ENCODE data around the gene RPS6KB2.
"Not testable (repeated sequence)": the region's sequence is repeated elsewhere in the genome, so short reads cannot be mapped to it uniquely, and the experiment has no call there.

Gene RPS6KB2

GRCh38 chr11:67442504-67443404 lies 14.5 kb downstream of the RPS6KB2 start:
- DNase-seq (ENCODE audit: low read depth): no peak

GRCh38 chr11:67445515-67445914 lies 17.2 kb downstream of the RPS6KB2 start:
- no peak for DNase-seq (ENCODE audit: low read depth)

GRCh38 chr11:67448220-67448609 lies 19.9 kb downstream of the RPS6KB2 start:
- no peak for DNase-seq (ENCODE audit: low read depth)

- no peak for DNase-seq (ENCODE audit: low read depth)
Observed at GRCh38 chr11:67449116-67449844, 21.0 kb downstream of the RPS6KB2 start.

GRCh38 chr11:67450796-67451657 lies 22.7 kb downstream of the RPS6KB2 start:
- no peak for DNase-seq (ENCODE audit: low read depth)

- no peak for DNase-seq (ENCODE audit: low read depth)
Observed at GRCh38 chr11:67451658-67451976, 23.3 kb downstream of the RPS6KB2 start.

- no peak for DNase-seq (ENCODE audit: low read depth)
Observed at GRCh38 chr11:67452141-67452952, 24.1 kb downstream of the RPS6KB2 start, which contains the start of gene GPR152. TSS of gene GPR152 (minus strand) at chr11:67452729. CDS start at chr11:67452724, 5 bp downstream.

DNA sequence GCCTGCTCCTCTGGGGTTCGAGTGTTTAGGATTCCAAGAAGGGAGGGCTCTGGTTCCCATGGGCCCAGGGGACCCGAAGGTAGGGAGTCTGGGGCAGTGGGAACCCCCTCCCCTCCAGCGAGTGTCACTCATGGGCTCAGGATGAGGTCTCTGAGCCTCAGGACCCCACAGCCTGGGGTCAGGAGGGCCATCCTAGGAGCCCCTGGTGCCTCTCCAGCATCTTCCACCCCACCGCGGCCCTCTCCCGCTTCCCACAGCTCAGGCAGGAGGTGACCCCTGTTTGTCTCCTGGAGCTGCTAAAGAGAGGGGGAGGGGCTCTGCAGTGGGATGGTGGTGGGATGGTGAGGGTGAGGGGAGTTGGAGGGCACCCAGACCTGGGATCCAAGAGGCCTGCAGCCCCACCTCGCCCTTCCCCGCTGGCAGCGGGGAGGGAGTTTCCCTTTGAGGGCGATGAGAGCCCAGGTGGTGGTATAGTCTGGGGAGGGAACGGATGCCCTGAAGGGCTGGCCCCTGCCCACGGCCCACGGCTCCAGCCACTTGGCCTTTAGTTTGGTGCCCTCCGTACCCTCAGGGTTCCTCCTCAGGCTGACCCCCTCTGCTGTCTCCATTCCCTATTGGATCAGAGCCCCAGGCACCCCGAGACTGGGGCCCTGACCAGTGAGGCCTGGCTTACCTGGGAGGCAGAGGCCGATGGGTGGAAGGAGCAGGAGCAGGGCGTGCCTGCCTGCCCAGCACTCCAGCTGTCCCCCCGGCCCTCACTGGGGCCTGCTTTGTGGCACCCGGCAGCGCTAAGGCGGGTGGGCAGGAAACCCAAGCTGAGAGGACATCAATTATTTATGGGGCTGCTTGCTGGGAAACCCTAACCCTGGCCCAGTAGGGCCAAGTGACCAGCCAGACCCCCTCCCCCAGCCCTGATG lies 25.8 kb downstream of the RPS6KB2 start:
- no peak for DNase-seq (ENCODE audit: low read depth)

GRCh38 chr11:67455054-67455453 lies 26.8 kb downstream of the RPS6KB2 start, which contains the start of gene CABP4:
TSS of gene CABP4 (plus strand) at chr11:67455354. CDS start at chr11:67455424, 70 bp downstream.
- no peak for DNase-seq (ENCODE audit: low read depth)

DNA sequence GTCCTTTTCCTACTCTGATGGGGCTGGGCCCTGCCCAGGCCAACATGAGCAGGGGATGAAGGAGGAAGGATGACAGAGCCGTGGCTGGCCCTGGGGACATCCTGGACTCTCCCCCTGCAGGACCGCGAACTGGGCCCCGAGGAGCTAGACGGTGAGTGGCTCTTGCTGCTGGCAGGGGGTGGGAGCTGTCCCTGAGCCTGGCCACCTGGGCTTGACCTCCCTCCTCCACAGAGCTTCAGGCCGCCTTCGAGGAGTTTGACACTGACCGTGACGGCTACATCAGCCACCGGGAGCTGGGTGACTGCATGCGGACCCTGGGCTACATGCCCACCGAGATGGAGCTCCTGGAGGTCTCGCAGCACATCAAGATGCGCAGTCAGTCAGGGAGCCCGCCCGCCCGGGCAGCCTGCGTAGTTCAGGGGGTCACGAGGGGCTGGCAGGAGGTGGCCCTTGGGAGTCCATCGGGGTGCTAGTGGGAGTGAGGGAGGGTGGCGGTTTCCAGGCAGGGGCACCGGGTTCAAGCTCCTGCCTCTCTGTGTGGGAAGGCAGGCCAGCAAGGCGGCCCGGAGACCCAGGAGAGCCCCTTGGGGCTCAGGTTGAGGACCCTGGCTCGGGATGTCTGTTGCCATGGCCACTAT lies 27.9 kb downstream of the RPS6KB2 start:
- DNase-seq (ENCODE audit: low read depth): no peak

DNA sequence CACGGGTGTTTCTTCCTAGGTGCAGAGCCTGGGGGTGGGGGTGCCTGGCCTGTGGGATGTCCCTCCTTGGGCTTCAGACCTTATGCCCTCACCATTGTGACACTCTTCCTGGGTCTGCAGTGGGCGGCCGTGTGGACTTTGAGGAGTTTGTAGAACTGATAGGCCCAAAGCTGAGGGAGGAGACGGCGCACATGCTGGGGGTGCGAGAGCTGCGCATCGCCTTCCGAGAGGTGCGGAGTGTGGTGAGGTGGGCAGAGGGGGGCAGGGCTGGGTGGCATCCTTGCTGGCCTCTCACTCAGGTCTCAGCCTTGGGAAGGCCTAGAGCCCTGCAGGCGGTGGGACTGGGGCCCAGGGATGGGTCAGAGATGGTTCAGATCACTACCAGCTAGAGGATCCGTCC lies 29.2 kb downstream of the RPS6KB2 start:
- no peak for DNase-seq (ENCODE audit: low read depth)

- no peak for DNase-seq (ENCODE audit: low read depth)
Observed at GRCh38 chr11:67458266-67458665, 30.0 kb downstream of the RPS6KB2 start.

DNA sequence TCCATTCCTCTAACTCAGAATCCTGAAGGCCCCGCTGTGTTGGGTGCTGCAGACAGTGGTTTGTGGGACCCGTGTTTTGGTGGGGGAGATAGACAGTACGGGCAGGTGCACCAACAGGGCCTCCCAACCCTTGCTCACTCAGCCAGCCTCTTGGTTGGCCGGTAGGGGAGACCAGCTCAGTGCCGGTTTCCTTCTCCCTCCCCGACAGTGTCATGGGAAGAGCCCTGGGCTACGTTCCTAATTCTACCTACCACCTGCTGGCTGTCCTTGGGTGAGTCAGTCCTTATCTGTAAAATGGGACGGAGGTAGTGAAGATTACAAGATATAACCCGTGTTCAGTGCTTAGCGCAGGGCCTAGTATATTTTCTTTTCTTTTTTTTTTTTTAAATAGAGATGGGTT lies 34.9 kb downstream of the RPS6KB2 start:
- DNase-seq (ENCODE audit: low read depth): no peak

DNA sequence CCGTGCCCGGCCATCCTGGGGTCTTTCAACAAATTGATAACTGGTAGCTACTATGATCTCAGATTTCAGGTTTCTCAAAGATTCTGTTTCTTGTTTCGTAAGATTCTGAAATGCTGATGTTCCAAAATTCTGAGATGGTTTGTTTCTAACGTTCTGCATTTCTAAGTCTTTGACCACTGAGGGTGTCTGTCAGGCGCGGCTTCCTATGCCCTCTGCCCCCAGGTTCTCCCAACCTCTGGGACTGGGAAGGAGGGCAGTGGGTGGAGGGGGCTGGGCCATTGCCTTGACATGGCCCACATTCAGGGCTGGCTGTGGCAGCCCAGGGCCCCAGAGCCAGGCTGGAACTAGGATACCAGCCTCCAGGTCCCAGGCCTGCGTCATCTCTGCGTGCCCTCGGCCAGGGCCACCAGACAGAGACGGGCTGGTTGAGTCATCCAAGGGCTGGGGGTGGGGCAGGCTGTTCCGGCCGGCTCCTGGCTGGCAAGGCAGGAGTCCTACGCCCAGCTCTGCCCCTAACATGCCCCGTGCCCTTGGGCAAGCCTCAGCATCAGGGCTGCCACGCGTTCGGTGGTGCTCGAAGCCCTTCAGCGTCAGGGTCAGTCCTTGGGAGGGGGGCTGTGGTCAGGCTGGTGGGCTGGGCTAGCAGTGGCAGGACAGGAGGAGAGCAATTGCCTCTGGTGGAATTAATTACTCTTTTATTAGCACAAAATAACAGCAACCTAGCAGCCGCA lies 35.6 kb downstream of the RPS6KB2 start:
- no peak for DNase-seq (ENCODE audit: low read depth)

DNA sequence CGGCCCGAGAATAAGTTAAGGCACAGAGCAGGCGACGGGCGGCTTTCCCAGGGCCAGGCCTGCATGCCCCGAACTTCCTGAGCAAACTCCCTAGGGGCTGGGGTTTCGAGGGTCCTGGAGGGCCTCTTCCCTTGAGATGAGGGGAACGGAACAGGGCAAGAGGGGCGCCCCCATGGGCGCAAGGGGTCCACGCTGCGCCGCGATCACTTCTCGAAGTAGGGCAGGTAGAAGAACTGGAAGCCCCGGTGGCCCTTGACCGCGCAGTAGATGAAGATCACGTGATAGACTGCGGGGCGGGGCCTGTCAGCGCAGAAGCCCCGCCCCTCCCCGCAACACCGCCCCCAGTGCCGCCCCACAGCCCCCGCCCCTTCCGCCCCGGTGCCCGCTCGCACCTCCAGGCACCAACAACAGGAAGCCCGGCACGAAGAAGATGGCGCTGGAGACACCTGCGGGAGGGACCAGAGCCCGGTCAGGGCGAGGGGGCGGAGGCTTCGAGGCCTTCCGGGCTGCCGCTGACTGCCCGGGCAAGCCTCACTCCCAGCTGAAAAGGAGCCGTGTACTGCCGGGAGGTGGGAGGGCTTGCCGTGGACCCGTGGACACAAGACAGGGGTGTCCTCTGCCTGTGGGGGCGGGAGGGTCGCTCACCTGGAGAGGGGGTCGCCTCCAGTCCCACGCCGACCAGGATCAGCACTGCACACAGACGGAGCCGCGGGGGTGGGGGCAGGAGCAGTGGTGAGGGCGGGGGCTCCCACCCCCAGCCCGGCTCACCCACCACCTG lies 36.3 kb downstream of the RPS6KB2 start:
- no peak for DNase-seq (ENCODE audit: low read depth)

DNA sequence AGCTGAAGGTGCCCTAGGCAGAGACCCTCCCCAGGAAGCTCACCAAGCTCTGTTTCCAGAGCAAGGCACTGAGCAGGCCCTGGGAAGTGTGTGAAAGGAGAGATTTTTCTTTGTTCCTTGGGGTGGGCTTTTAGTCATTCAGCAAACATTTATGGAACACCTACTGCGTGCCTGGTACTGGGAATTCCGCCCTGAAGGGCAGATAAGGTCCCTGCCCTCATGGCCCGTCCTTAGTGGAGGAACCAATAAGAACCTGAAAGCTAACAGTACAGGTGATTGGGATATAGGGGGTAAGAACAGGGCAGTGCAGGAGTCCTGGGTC lies 36.9 kb downstream of the RPS6KB2 start:
- DNase-seq (ENCODE audit: low read depth): no peak

GRCh38 chr11:67465530-67465929 lies 37.2 kb downstream of the RPS6KB2 start:
- DNase-seq (ENCODE audit: low read depth): not testable (repeated sequence)

DNA sequence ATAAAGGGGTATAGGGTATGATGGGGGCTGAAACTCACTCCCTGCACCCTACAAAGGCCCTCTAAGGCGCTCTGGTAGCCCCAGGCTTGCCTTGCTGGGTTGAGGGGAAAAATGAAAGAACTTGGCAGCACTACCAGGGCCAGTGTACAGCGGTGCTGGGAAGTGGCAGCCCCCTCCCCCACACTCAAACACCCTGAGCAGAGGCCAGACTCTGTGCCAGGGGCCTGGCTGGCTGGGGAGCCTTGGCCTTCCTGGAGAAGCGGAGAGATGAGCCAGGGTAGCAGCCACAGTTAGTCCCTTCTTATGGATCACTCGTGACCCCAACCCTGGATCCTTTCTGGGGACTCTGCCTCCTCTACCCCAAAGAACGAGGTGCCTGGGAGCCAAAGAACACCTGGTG lies 38.1 kb downstream of the RPS6KB2 start:
- DNase-seq (ENCODE audit: low read depth): no peak

Data from HS-27A (cell line).